Right atrium auricular region (tissue), 2 donors: ENCODE data around the gene LONRF2. TPM values are rescaled to one million over a fixed set of nuclear protein-coding genes. Genes with fewer than 3 reads are reported as not detected.

Experiments
- DNase-seq: peaks from one replicate; pipeline ENCODE4 v3.0.0-alpha.2; 2019; ENCODE audit warnings: low spot score
- H3K27ac ChIP-seq, 2 donors: fragments of 200-600 bp; sonication (generic); 1 replicate in 1 of 2; 2 replicates in 1 of 2; pipeline ENCODE4 v1.5.1; 2016 to 2019
- H3K27me3 ChIP-seq, 2 donors: fragments of 200-600 bp; sonication (generic); one replicate each; pipeline versions ENCODE4 v1.5.1 to v1.6.0; 2017 to 2019
- H3K36me3 ChIP-seq: fragments of 200-600 bp; sonication (generic); one replicate; pipeline ENCODE4 v1.5.1; 2016
- H3K4me1 ChIP-seq, 2 donors: fragments of 200-600 bp; sonication (generic); one replicate each; pipeline versions ENCODE4 v1.5.1 to v1.6.0; 2017 to 2019
- H3K4me3 ChIP-seq, 2 donors: fragments of 200-600 bp; sonication (generic); 1 replicate in 1 of 2; 2 replicates in 1 of 2; pipeline ENCODE4 v1.5.1; 2017 to 2019; ENCODE audit warnings: mild to moderate bottlenecking in 1 of 2, moderate library complexity in 1 of 2
- H3K9me3 ChIP-seq, 2 donors: fragments of 200-600 bp; sonication (generic); one replicate each; pipeline ENCODE4 v1.5.1; 2019
- CTCF ChIP-seq, 2 donors: fragments of 200-600 bp; sonication (generic); IDR thresholded peaks; one replicate each; pipeline ENCODE4 v1.5.1; 2019; ENCODE audit warnings: antibody characterized with exemption in 2 of 2
- total RNA-seq, 2 donors: library from RNA; depleted of rRNA; stranded (reverse); fragments of >200 nt; gene quantifications; one replicate each; pipeline ENCODE4 v1.1.0, GENCODE V29; 2016

Gene LONRF2
- total RNA-seq, 2 donors from 2014 or later, result 11.3 to 18.9 TPM

DNA sequence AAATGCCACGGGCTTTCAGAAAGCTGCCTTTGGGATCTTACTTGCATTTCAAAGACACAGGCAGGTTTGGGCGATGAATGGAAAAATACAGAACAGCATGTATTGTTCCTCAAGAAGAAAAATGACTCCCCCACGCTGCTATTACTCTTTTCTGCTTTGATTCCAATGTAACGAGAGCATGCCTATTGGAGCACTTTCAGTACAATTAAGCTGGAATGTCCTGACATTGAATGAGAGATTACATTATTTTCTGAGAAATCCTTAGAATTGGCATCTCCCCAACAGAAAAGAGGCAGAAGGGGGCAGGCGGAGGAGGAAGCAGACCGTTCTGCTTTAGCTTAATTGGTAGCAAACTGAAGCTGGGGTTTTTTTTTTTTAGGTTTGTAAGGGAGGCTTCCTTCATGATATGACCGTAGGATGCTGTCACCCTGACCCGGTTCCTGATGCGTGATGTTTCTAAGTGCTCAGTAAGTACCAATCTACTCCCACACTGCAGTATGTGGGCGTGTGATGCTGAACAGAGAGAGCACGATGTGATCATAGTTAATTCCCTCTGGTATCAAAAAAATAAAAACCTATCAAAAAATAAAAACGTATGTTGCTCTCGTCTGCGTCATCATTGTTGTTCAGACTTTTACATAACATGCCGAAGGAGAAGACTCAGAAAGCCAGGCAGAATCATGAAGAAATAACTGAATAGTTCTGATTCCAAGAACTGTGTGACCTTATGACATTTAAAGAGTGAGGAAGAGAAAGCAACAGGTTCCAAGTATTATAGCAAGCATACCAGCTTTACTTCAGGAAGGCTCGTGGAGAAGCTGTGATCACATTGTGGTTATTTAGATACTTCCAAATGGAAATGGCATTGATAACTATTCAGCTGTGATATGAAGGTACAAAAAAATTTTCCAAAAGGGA, 40.5 kb downstream of the LONRF2 start:
- Histone ChIP-seq H3K27me3 (no peaks in the 10 kb centered on the region), H3K27ac (peak overlapping the region in 1 of 2 donors; percentile 50), H3K36me3 (peaks cover 20% of the 10 kb centered on the region), H3K4me3 (peak overlapping the region in 1 of 2 donors; percentile 1), H3K9me3 (no peaks in the 10 kb centered on the region), H3K4me1 (no peaks in the 10 kb centered on the region)
- DNase-seq, result peak; percentile 71
- no peak for TF ChIP-seq CTCF (IDR thresholded peaks at IDR 0.05)

DNA sequence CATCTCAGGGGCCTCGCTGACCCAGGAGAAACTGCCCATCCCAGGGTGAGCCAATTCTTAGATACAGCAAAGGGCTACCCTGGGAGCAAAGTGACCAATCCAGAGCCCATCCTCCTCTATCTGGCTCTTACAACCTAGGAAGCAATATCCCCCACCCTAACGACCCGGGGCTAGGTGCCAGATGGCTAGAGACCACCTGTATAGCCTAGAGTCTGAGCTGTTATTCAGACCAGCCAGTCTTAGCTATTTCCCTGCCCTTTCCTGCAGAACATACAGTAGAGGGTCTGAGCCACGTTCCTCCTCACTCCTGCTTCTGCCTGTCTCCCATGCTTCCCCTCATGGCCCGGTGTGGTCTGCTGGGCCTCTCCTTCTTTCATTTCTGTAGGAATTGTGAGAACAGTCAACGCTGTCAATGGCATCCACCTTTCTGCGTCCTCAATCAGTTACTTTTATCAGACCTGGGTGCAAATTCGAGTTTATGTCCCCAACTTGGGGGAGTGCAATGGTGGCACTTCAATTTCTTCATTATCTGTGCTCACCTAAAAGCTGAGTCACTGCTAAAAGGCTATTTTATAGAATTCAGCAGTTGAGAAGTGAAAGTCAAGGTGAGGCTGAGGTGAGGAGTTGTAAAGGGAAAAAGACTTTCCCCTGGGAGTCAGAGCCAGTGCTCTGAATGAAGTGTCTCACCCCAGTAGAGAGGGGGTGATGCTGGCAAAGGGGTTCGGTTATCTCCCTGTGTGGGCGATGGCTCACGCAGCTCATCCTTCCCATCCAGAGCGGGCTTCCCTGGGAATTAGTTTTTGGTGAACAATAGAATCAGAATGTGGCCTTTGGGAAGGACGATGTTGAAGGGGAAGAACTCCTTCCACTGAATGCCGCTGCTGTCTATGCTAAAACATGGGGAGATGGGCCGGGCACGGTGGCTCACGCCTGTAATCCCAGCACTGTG, 42.4 kb downstream of the LONRF2 start:
- no peak overlapping the region for H3K27ac ChIP-seq
- H3K4me1 ChIP-seq, result no peaks in the 10 kb centered on the region
- H3K9me3 ChIP-seq, result no peaks in the 10 kb centered on the region
- no peak overlapping the region for H3K4me3 ChIP-seq
- H3K27me3 ChIP-seq, result no peaks in the 10 kb centered on the region
- TF ChIP-seq CTCF (IDR thresholded peaks at IDR 0.05), result no peak
- DNase-seq, result peak; percentile 44
- H3K36me3 ChIP-seq, result peaks cover 12% of the 10 kb centered on the region

GRCh38 chr2:100278986-100279385, 43.3 kb downstream of the LONRF2 start:
- Histone ChIP-seq H3K27ac (no peak overlapping the region), H3K36me3 (peaks cover 4% of the 10 kb centered on the region), H3K9me3 (no peaks in the 10 kb centered on the region), H3K4me1 (no peaks in the 10 kb centered on the region), H3K4me3 (no peak overlapping the region), H3K27me3 (no peaks in the 10 kb centered on the region)
- peak; percentile 42 for DNase-seq
- no peak for TF ChIP-seq CTCF (IDR thresholded peaks at IDR 0.05)

DNA sequence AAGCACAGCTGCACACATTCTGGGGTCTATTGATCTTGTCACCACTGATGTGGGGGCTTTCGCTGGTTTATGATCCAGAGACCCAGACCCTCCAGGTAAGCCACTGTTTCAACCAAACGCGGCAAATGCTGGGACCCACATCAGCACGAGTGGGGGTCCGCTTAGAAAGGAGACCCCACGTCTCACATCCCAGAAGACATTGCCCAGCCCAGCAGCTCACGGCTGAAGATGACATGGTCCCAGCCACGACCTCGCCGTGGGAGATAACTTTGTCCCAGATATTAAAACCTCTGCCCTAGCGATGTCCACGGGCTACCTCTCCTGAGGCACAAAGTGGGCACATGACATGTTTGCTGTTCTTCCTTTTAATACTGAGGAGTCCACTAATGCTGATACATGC, 43.8 kb downstream of the LONRF2 start:
- Histone ChIP-seq H3K27me3 (no peaks in the 10 kb centered on the region), H3K27ac (no peak overlapping the region), H3K4me1 (no peaks in the 10 kb centered on the region), H3K4me3 (no peak overlapping the region), H3K9me3 (no peaks in the 10 kb centered on the region), H3K36me3 (no peaks in the 10 kb centered on the region)
- no peak for DNase-seq
- TF ChIP-seq CTCF (IDR thresholded peaks at IDR 0.05), result no peak

DNA sequence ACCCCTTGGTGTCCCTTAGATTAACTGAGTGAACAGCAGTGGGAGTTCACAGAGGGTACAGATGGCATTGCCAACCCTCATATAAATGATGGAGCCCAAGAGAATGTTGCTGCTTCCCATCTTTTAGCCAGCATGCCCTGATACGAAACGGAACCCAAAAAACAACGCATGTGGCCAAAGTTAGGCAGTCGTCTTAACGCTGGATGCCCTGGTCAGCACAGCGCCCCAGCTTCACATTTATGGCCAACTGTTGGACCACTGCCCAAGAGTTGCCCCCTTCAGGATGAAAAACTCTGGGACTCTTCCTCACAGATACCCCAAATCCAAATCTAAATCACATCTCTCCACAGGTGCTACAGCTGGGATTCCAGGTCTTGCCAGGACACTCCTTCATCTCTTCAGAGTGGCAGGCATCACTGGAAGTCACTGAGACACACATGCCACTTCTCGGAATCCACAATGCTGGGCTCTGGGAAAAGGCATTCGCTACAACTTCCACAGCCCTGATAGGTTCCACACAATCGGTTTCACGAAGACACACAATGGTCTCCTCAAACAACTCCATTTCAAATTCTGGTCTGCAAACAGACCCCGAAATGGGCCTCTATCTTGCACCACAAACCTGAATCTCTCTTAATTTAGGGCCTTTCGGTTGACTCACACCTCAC, 44.6 kb downstream of the LONRF2 start:
- Histone ChIP-seq H3K27me3 (no peaks in the 10 kb centered on the region), H3K4me1 (no peaks in the 10 kb centered on the region), H3K27ac (no peak overlapping the region), H3K36me3 (no peaks in the 10 kb centered on the region), H3K4me3 (no peak overlapping the region), H3K9me3 (no peaks in the 10 kb centered on the region)
- no peak for TF ChIP-seq CTCF (IDR thresholded peaks at IDR 0.05)
- no peak for DNase-seq
